CD4-positive, alpha-beta T cell treated with Interleukin-2 at 100 ng/mL for 4 hours (primary cell): ENCODE data around the gene FOXP4.

Experiments used
- DNase-seq: peaks from one replicate; pipeline ENCODE4 v3.0.0-alpha.2; 2020; ENCODE audit warnings: low spot score

Gene FOXP4

DNA sequence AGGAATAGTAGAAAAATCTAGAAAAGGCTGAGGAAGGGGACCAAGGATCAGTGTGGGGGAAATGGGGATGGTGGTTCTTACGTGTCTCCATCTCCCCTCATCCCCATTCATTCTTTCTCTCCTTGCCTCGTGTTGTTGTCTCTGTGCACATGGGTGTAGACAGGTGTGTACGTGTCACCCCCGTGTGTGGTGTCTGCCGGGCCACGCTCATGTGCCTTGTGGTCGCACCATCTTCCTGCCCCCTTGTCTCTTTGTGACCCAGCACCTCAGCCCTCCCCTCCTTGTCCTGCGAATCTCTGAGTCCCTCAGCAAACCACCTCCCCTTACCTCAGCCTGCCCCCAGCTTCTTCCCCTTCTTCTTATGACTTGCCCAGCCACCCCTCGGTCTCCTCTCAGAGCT, 39.4 kb downstream of the FOXP4 start:
- no peak for DNase-seq

DNA sequence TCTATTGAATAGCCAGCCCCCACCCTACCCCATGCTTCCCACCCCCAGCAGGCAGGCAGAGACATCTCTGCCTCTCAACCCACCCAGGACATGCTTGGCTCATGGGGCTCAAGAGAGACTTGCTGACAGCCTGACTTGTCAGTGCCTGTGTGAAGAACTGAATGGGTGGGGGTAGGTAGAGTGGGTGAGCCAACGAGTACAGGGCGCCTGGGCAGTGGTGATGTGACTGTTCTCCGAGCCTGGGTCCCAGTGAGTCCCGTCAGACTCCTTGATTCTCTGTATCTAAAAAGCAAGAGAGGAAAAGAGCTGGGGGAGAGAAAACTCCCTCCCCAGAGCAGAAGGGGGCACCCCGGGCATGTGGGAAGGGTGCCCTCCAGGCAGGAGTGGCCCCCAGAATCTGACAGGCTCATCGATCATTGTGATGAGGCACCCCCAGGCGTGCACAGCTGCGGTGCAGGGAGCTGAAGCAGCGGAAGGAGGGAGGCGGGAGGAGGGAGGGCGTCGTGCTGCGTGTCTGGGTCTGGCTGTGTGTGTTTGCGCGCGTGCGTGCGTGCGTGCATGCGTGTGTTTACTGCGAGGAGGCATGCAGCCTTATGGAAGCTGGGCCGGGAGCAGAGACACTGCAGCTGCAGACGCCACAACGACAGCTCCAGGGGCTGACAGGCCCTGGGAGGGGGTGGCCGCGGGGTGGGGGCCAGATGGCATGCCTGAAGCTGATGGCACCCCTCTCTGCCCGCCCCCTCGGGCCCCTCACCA, 40.2 kb downstream of the FOXP4 start:
- DNase-seq: no peak

DNA sequence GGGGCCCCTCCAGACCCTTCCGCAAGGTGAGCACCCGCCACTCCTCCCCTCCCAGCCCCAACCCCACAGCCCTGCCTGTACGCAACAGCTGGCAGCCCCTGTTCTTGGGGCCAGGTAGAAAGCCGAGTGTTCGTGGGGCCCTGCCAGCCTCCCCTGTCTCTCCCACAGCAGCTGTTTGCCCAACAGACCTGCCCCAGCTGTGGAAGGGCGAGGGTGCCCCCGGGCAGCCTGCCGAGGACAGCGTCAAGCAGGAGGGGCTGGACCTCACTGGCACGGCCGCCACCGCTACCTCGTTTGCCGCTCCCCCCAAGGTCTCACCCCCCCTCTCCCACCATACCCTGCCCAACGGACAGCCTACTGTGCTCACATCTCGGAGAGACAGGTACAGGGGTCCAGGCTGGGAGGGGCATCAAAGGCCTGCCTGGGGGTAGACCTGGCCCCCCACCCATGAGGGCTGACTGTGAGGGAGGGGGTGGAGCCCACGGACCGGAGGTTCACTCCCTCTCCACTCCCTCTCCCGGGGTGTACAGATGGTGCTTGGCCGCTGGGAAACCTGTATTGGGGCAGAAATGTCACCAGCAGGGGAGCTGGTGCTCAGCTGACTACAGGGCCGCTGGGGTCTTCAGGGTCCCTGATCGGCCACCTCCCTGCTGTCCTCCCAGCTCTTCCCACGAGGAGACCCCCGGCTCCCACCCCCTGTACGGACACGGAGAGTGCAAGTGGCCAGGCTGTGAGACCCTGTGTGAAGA, 41.1 kb downstream of the FOXP4 start:
- DNase-seq: no peak

DNA sequence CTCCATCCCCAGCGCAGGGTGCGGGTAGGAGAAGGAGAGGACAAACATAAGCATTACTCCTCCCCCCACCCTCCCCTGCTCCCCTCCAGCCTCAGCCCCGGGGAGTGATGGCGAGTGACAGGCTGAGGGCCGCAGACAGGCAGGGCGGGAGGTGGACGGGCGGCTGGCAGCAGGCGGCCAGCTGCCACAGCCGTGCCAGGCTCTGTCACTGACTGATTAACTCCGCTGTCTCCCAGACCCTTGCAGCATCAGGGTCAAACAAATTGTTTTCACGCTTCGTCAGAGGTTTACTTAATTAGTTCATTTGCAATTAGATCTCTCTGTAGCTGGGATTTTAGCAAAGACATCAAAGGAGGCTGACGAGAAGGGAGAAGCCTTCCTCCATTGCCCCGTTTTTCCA, 41.9 kb downstream of the FOXP4 start:
- DNase-seq: no peak

DNA sequence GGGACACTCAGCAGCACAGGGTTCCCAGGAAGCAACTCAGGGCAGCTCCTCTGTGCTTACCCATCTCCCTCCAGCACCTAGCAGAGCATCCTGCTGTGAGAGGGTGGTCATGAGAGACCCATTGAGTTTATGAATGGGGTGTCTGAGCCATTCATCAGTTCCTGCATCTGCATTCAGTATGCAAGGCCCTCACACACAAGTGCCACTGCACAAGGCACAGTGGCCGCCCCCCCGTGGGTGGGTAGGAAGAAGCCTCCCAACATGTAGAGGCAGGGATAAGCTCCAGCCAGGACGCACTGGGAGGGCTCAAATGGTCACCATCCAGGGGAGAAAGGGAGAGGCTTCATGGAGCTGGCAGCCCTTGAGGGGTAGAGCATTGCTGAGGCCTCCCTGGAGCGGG, 43.0 kb downstream of the FOXP4 start:
- no peak for DNase-seq

- DNase-seq: no peak
These were observed 43.7 kb downstream of the FOXP4 start for GRCh38 chr6:41589636-41590622.

DNA sequence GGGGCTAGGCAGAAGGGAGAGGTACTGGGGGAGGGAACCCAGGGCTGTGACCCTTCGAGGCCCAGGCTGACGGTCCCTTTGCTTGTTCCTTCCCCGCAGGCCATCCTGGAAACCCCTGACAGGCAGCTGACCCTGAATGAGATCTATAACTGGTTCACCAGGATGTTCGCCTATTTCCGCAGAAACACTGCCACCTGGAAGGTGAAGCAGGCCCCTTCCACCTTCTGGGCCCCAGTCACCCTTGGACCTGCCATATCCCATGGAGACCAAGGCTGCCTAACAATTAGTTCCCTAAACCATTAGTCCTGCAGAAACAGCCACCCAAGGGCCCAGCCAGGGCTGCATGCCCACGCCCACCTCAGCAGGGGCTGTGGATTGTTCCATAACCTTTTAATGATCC, 44.9 kb downstream of the FOXP4 start:
- no peak for DNase-seq

- peak; percentile 79 for DNase-seq
These were observed 45.8 kb downstream of the FOXP4 start for GRCh38 chr6:41591859-41592502.

DNA sequence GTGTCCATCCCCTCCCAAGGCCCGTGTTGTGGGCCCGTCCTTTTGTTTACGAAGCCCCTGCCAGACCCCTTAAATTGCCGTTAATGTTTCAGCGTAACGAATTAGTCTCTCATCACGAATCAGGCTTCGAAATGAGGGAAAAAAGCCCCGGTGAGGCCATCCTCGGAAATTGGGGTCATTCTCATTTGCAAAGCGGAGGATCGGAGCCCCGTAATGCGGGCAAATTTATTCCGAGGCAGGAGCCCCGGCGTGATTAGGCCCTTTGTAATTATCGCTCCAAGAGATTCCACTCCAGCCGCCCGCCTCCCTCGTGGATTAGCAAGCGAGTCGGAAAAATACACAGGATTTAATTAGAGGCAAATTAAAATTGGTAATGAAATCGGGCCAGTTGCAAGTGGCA, 47.2 kb downstream of the FOXP4 start:
- DNase-seq: no peak

DNA sequence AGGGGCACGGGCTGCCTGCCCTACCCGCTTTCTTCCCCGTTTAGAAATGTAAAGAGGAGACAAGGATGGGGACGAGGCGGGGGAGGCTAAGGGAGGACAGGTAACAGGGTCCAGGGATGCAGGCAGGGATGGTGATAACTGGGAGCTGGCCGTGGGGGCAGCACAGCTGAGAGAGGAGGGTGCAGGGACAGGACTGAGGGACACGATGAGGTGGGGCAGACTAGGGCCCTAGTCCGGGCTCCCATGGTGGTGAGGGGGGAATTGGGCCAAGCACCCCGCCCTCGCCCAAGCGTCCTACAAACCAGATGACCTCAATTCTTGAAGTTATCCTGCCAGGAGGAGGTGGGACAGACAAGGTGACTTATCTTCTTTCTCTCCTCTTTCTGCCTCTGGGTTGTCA, 47.7 kb downstream of the FOXP4 start:
- DNase-seq: no peak

DNA sequence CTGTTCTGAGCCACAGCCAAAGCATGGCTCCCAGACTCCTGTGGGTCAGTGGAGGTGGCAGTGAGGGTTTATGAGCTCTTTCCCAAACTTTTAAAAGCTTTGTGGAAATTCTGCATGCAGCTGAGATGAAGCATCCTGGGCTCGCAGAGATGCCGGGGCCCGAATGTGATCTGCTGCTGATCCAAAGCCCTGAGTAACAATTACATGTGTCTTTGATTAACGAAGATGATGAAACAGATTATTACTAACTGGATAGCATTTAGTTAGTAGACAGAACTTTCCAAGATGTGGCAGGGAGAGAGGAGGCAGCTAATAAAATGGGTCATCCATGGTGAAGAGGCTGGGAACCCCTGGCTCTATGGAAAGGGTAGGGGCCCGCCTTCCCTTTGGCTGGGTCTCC, 48.1 kb downstream of the FOXP4 start:
- no peak for DNase-seq

GRCh38 chr6:41594766-41595165, 48.6 kb downstream of the FOXP4 start:
- DNase-seq: no peak

- DNase-seq: no peak
These were observed 49.0 kb downstream of the FOXP4 start for GRCh38 chr6:41595166-41595565.

DNA sequence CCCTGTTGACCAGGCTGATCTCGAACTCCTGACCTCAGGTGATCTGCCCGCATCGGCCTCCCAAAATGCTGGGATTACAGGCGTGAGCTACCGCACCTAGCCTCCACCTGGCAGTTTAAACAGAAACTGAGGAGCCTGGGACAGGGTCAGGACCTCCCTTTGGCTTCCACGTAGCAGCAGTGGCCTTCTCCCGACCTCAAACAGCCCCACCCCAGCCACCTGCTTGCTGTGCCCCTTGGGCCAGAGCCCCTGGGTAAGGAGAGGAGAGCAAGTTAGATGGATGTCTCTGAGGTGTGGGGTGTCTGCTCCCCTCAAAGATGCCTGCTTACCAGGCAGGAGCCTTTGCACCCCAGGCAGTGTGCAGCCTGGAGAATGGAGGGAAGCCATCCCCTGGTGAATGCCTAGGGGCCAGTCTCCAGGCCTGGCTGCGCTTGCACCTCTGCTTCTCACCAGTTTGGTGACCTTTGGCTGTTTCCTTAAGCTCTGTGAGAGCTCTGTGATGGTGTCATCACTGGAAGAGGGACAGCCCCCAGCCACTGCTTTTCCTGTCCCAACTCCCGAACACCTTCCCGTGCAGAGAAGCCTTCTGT, 50.0 kb downstream of the FOXP4 start:
- no peak for DNase-seq

DNA sequence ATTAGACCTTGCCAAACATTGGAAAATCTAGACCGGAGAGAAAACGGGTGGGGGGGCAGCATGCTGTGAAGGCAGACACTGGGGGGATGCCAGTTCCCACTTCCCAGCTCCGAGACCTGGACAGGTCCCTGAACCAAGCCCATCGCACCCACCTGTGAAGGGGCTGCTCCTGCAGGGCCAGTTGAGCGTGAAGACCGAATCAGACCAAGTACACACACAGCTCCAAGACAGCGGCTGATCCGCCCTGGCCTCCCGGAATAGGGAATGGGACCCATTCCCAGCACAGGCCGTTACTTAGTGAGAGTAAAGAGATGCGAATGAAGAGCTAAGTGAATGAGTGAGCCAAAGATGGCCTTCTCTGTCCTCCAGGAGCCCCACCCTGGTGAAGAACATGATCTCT, 50.6 kb downstream of the FOXP4 start:
- no peak for DNase-seq

DNA sequence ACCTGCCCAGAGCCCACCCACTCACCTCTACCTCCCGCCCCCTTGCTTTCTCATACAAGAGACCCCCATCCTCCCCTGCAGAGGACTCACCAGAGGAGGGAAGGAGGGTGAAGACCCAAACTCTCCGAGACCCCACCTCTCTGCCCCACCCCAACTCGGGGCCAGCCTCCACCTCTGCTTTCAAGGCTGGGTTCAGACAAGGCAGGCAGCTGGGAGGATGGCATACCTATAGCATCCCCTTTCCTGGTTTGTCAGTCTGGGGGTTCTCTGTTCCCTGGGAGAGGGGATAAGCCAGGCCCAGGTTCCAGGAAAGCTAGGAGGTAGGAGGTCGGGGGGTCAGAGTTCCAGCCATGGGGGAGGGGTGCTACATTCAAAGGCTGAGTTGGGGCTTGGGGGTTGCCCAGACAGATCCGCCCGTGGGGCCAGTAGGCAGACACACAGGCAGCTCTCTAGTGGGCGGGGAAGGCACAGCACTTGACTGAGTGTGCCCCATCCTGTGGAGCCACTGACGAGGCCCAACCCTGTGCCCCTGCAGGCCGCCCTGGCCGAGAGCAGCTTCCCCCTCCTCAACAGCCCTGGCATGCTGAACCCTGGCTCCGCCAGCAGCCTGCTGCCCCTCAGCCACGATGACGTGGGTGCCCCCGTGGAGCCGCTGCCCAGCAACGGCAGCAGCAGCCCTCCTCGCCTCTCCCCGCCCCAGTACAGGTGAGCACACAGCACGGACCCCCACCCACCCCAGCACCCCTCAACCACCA, 51.2 kb downstream of the FOXP4 start:
- DNase-seq: no peak

GRCh38 chr6:41598670-41599014, 52.5 kb downstream of the FOXP4 start:
- no peak for DNase-seq

DNA sequence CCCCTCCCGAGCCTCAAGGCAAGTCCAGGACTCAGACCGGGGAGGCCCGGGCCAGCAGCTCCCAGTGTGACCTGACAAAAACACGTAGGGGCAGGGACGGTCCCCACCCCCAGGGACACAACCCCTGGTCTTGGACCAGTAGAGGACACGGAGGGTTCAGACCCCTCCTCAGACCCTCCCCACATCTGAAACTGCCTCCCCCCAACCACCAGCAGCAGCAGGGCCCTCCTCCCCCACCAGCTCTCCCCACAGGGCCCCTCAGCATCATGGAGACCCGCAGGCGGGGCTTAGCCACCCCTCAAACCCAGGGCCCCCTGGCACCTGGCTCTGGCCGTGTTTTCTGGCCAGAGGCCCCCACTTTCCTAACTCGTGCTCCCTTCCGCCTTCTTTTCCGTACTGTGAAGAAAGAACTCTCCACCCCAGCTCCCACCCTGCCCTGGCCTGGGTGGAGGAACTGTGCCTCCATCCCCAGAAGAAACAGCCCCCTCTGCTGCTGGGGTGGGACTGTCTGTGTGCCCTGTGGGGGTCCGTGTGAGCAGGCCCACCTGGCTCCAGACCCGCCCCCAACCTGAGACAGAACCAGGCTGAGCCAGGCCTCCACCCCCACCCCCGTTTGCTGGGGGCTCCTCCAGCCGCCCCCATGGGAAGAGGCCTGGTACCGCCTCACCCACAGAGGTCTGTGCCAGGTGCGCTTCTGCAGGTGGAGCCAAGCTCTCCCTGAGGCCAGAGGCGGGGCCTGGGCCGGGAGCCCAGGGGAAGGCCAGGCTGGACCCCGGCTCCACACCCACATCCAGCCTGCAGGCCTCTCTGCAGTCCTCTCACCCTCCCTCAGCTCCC, 53.1 kb downstream of the FOXP4 start:
- DNase-seq: no peak

DNA sequence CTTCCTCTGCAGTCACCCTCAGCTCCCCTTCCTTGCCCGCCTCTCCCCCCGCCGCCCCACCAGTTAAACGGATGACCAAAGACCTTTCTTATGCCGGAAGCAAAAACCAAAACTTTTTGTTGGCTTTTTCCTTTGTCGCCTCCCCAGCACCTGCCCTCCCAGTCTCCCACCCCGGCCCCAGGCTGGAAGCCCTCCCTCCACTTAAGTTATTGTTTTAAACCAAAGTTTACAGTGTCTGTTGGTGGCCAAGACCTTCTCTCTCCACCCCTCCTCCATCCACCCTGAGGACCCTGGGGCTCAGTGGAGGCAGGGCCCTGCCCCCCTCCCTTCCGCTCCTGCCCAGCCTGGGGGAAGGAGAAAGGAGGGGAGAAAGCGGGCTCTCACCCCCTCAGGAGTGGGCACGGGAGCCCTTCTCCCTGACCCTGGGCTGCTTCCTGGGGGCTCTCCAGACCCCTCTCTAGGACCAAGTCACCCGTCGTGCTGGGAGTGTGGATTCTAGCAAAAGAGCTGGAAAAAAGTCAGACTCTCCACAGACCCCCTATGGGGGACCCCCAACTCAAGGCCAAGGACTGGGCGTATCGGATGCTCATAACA, 53.8 kb downstream of the FOXP4 start:
- DNase-seq: no peak
